IMR-90 (cell line): Measurements from ENCODE around the gene DNAJC7. TPM values are rescaled to one million over a fixed set of nuclear protein-coding genes. Genes with fewer than 3 reads are reported as not detected.

ENCODE experiments used
- ATAC-seq: fragments of 200-7000 bp; cut with Tn5 transposase; 2 replicates; pipeline ENCODE4 v1.9.1; 2020; ENCODE audit warnings: low read depth, mild to moderate bottlenecking, moderate library complexity
- BruUV-seq: library from RNA; stranded (reverse); fragments of 400-500 nt; replicated peaks from 2 replicates; lab custom pipeline; 2021; lab: Mats Ljungman, UMichigan
- CTCF ChIA-PET: fragments of 300-600 bp; formaldehyde crosslinking; extraction: SDS; loops from one replicate; lab custom pipeline; 2021; ENCODE audit warnings: antibody characterized with exemption; lab: Yijun Ruan, JAX
- POLR2A ChIA-PET: fragments of 300-600 bp; sonication (Branson Sonifier 250); formaldehyde crosslinking; loops from one replicate; lab custom pipeline; 2022; ENCODE audit warnings: antibody characterized with exemption; ENCODE audit not compliant: unreplicated experiment; lab: Charles Lee
- DNase-seq: peaks from one replicate; pipeline ENCODE4 v3.0.0; 2013
- H2AFZ ChIP-seq: replicated peaks from 2 replicates; pipeline ENCODE3; 2013; ENCODE audit warnings: low read length, mild to moderate bottlenecking; ENCODE audit not compliant: poor library complexity
- H2AK5ac ChIP-seq: 2 replicates; pipeline ENCODE4 v1.6.1; 2013; ENCODE audit warnings: low read depth, low read length, inconsistent platforms
- H2AK9ac ChIP-seq: replicated peaks from 2 replicates; pipeline ENCODE3; 2013; ENCODE audit warnings: mild to moderate bottlenecking, low read depth, low read length, moderate library complexity; ENCODE audit not compliant: poor library complexity
- H2BK120ac ChIP-seq: 2 replicates; pipeline ENCODE4 v1.6.1; 2013; ENCODE audit warnings: low read depth, low read length, inconsistent platforms
- H2BK15ac ChIP-seq: 3 replicates; pipeline ENCODE4 v1.6.1; 2013; ENCODE audit warnings: low read depth, low read length, inconsistent platforms
- H2BK20ac ChIP-seq: 2 replicates; pipeline ENCODE4 v1.6.1; 2013; ENCODE audit warnings: low read depth, mild to moderate bottlenecking, inconsistent platforms, low read length, moderate library complexity
- H2BK5ac ChIP-seq: 2 replicates; pipeline ENCODE4 v1.6.1; 2013; ENCODE audit warnings: mild to moderate bottlenecking, low read depth, low read length, inconsistent platforms; ENCODE audit not compliant: poor library complexity, severe bottlenecking
- H3K14ac ChIP-seq: replicated peaks from 2 replicates; pipeline ENCODE4 v1.6.1; 2013; ENCODE audit warnings: low read depth, low read length, inconsistent platforms
- H3K18ac ChIP-seq: 2 replicates; pipeline ENCODE4 v1.6.1; 2013; ENCODE audit warnings: low read depth, low read length, control low read depth
- H3K23ac ChIP-seq: 2 replicates; pipeline ENCODE4 v1.6.1; 2013; ENCODE audit warnings: low read depth, low read length, inconsistent platforms
- H3K27ac ChIP-seq: 2 replicates; pipeline ENCODE4 v1.5.1; 2013; ENCODE audit warnings: mild to moderate bottlenecking, control low read depth, low read length; ENCODE audit not compliant: insufficient read depth
- H3K27me3 ChIP-seq: 2 replicates; pipeline ENCODE4 v1.6.1; 2013; ENCODE audit warnings: low read length; ENCODE audit not compliant: control insufficient read depth, insufficient read depth
- H3K36me3 ChIP-seq: 2 replicates; pipeline ENCODE4 v1.6.1; 2013; ENCODE audit warnings: low read length, mixed read lengths; ENCODE audit not compliant: control insufficient read depth, insufficient read depth
- H3K4ac ChIP-seq: 2 replicates; pipeline ENCODE4 v1.6.1; 2013; ENCODE audit warnings: low read depth, low read length, inconsistent platforms
- H3K4me1 ChIP-seq: 2 replicates; pipeline ENCODE4 v1.6.1; 2013; ENCODE audit warnings: low read length, mixed read lengths; ENCODE audit not compliant: control insufficient read depth, insufficient read depth
- H3K4me2 ChIP-seq: 2 replicates; pipeline ENCODE4 v1.6.1; 2013; ENCODE audit warnings: low read depth, mild to moderate bottlenecking, control low read depth, low read length, moderate library complexity
- H3K4me3 ChIP-seq: 2 replicates; pipeline ENCODE4 v1.5.1; 2013; ENCODE audit warnings: low read depth, mild to moderate bottlenecking, control low read depth, low read length, moderate library complexity; ENCODE audit not compliant: insufficient read depth
- H3K56ac ChIP-seq: 2 replicates; pipeline ENCODE4 v1.6.1; 2013; ENCODE audit warnings: low read length, inconsistent platforms; ENCODE audit not compliant: insufficient read depth; ENCODE audit errors: extremely low read depth
- H3K79me1 ChIP-seq, 2 experiments: 2 replicates each; pipeline ENCODE4 v1.6.1; 2013; ENCODE audit warnings: low read length in 2 of 2, inconsistent platforms in 1 of 2, low read depth in 1 of 2
- H3K9ac ChIP-seq: 2 replicates; pipeline ENCODE4 v1.6.1; 2013; ENCODE audit warnings: low read depth, low read length, control low read depth
- H3K9me1 ChIP-seq: 2 replicates; pipeline ENCODE4 v1.6.1; 2013; ENCODE audit warnings: low read length, inconsistent platforms; ENCODE audit not compliant: insufficient read depth
- H3K9me3 ChIP-seq: 2 replicates; pipeline ENCODE4 v1.6.1; 2013; ENCODE audit warnings: low read length; ENCODE audit not compliant: control insufficient read depth, insufficient read depth
- H4K20me1 ChIP-seq: 2 replicates; pipeline ENCODE4 v1.6.1; 2013; ENCODE audit warnings: low read length, inconsistent platforms; ENCODE audit not compliant: insufficient read depth
- H4K5ac ChIP-seq: 2 replicates; pipeline ENCODE4 v1.6.1; 2013; ENCODE audit warnings: mild to moderate bottlenecking, low read depth, low read length, control low read depth
- H4K8ac ChIP-seq, 2 experiments: 2 replicates each; pipeline ENCODE4 v1.6.1; 2013; ENCODE audit warnings: low read depth in 2 of 2, low read length in 2 of 2, control low read depth in 1 of 2, inconsistent platforms in 1 of 2
- H4K91ac ChIP-seq: 2 replicates; pipeline ENCODE4 v1.6.1; 2013; ENCODE audit warnings: low read depth, low read length, inconsistent platforms; ENCODE audit not compliant: insufficient read depth
- CHD1 ChIP-seq: IDR thresholded peaks from 2 replicates; pipeline ENCODE4 v1.6.1; 2012; ENCODE audit warnings: low read depth, low read length, improper control_type of control experiment
- MAZ ChIP-seq: IDR thresholded peaks from 2 replicates; pipeline ENCODE4 v1.6.1; 2012; ENCODE audit warnings: low read depth, mild to moderate bottlenecking, low read length, improper control_type of control experiment, moderate library complexity, borderline replicate concordance
- MXI1 ChIP-seq: IDR thresholded peaks from 2 replicates; pipeline ENCODE4 v1.6.1; 2012; ENCODE audit warnings: low read depth, mild to moderate bottlenecking, low read length, moderate library complexity, borderline replicate concordance
- NFE2L2 ChIP-seq: fragments of 150-350 bp; IDR thresholded peaks from 2 replicates; pipeline ENCODE4 v1.6.1; 2016; ENCODE audit warnings: low read depth, mild to moderate bottlenecking, low read length
- POLR2A ChIP-seq: IDR thresholded peaks from 2 replicates; pipeline ENCODE4 v1.6.1; 2012; ENCODE audit warnings: mild to moderate bottlenecking, low read depth, low read length
- RAD21 ChIP-seq: IDR thresholded peaks from 2 replicates; pipeline ENCODE4 v1.6.1; 2012; ENCODE audit warnings: low read length, improper control_type of control experiment
- RFX5 ChIP-seq: IDR thresholded peaks from 2 replicates; pipeline ENCODE4 v1.8.0; 2012; ENCODE audit warnings: low read depth, mild to moderate bottlenecking, low read length, moderate library complexity
- SMC3 ChIP-seq: fragments of 150-350 bp; IDR thresholded peaks from 2 replicates; pipeline ENCODE4 v1.6.1; 2016; ENCODE audit warnings: low read depth, mild to moderate bottlenecking, antibody characterized with exemption, low read length, moderate library complexity
- WGBS, 2 experiments: methylation state at CpG; one replicate each; pipeline versions ENCODE4 v1.1.5 to v1.1.7; 2013; ENCODE audit warnings: missing lambda C conversion rate in 2 of 2; ENCODE audit not compliant: insufficient read length in 1 of 2; ENCODE audit errors: extremely low coverage in 2 of 2; 5-methylcytosine and 5-hydroxymethylcytosine counted together
- dilution Hi-C: fragments of 300-500 bp; cut with HindIII; formaldehyde crosslinking; loops from one replicate; pipeline ENCODE4 v1.14.3; 2018; ENCODE audit warnings: low sequenced_read_pairs; ENCODE audit not compliant: unreplicated experiment
- in situ Hi-C: fragments of 300-500 bp; cut with MboI; formaldehyde crosslinking; loops from 3 replicates; pipeline ENCODE4 v1.14.3; 2019; ENCODE audit warnings: low sequenced_read_pairs, inconsistent platforms, mixed read lengths
- intact Hi-C: fragments of 100-400 bp; cut with micrococcal nuclease; formaldehyde crosslinking; loops from 2 replicates; pipeline ENCODE4 v1.10.0; 2022
- polyA plus RNA-seq, 3 experiments: library from polyadenylated mRNA; depleted of rRNA; stranded (reverse); fragments of >200 nt; gene quantifications; 2 replicates each; pipeline ENCODE4 v1.2.3, GENCODE V29; 2012; ENCODE audit warnings: low replicate concordance in 1 of 3
- total RNA-seq: library from RNA; depleted of rRNA; stranded (reverse); fragments of >200 nt; gene quantifications from 2 replicates; pipeline ENCODE4 v1.2.3, GENCODE V29; 2012
- TF ChIP-seq, protein P1 (sequence below): conservative IDR thresholded peaks from 2 replicates; pipeline ENCODE4 v1.5.1; 2012; ENCODE audit warnings: mild to moderate bottlenecking, low read depth, low read length, improper control_type of control experiment
- TF ChIP-seq, protein P2 (sequence below): fragments of 150-350 bp; IDR thresholded peaks from 2 replicates; pipeline ENCODE4 v1.6.1; 2016; ENCODE audit warnings: low read depth, mild to moderate bottlenecking, low read length, moderate library complexity, borderline replicate concordance

The DNAJC7 gene
- total and polyA plus RNA-seq, 2 of the 4 experiments (the other 2 are of a cell fraction), result 49.3 to 71.7 TPM

GRCh38 chr17:42047343-42047742 lies 30.1 kb upstream of the DNAJC7 start:
- no peak overlapping the region for H3K56ac ChIP-seq
- no peak overlapping the region for H3K23ac ChIP-seq
- H2BK20ac ChIP-seq, result no peak overlapping the region
- H3K4me1 ChIP-seq, result 0 out of 2 replicates have a peak, but pooled peaks cover 1% of the 10 kb centered on the region
- H3K9ac ChIP-seq, result no peak overlapping the region
- POLR2A ChIA-PET, result no interaction called here
- H4K20me1 ChIP-seq, result no peaks in the 10 kb centered on the region
- H3K4me2 ChIP-seq, result no peak overlapping the region
- H3K79me1 ChIP-seq, result no peaks in the 10 kb centered on the region
- H3K14ac ChIP-seq, result no peak overlapping the region
- H4K91ac ChIP-seq, result no peak overlapping the region
- no peak for DNase-seq
- H4K5ac ChIP-seq, result no peak overlapping the region
- no peak overlapping the region for H3K4ac ChIP-seq
- no peak overlapping the region for H2AK5ac ChIP-seq
- in situ Hi-C loops, result no loop called here
- 74% methylated on average over 9 of the region's 12 CpGs; no CpG with 5 or more reads in 1 of the 2 experiments for WGBS, 2 experiments
- H2BK15ac ChIP-seq, result no peak overlapping the region
- no peak overlapping the region for H2BK5ac ChIP-seq
- no peak overlapping the region for H3K27ac ChIP-seq
- peaks cover 40% of the 10 kb centered on the region for H3K27me3 ChIP-seq
- H3K9me1 ChIP-seq, result no peaks in the 10 kb centered on the region
- no peak overlapping the region for H2BK120ac ChIP-seq
- H2AK9ac ChIP-seq, result no peak overlapping the region
- H3K18ac ChIP-seq, result no peak overlapping the region
- no TSS peak for BruUV-seq
- no peaks in the 10 kb centered on the region for H3K36me3 ChIP-seq
- H4K8ac ChIP-seq, result no peak overlapping the region
- H3K9me3 ChIP-seq, result no peaks in the 10 kb centered on the region
- H3K4me3 ChIP-seq, result no peak overlapping the region
- no peak for ATAC-seq
- dilution Hi-C loops, result no loop called here
- TF ChIP-seq POLR2A, result no peak
- no peak for TF ChIP-seq MXI1
- TF ChIP-seq, protein P1, sequence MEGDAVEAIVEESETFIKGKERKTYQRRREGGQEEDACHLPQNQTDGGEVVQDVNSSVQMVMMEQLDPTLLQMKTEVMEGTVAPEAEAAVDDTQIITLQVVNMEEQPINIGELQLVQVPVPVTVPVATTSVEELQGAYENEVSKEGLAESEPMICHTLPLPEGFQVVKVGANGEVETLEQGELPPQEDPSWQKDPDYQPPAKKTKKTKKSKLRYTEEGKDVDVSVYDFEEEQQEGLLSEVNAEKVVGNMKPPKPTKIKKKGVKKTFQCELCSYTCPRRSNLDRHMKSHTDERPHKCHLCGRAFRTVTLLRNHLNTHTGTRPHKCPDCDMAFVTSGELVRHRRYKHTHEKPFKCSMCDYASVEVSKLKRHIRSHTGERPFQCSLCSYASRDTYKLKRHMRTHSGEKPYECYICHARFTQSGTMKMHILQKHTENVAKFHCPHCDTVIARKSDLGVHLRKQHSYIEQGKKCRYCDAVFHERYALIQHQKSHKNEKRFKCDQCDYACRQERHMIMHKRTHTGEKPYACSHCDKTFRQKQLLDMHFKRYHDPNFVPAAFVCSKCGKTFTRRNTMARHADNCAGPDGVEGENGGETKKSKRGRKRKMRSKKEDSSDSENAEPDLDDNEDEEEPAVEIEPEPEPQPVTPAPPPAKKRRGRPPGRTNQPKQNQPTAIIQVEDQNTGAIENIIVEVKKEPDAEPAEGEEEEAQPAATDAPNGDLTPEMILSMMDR, result no peak
- TF ChIP-seq CHD1, result no peak
- no peak for TF ChIP-seq RFX5
- no peak for TF ChIP-seq NFE2L2
- TF ChIP-seq, protein P2, sequence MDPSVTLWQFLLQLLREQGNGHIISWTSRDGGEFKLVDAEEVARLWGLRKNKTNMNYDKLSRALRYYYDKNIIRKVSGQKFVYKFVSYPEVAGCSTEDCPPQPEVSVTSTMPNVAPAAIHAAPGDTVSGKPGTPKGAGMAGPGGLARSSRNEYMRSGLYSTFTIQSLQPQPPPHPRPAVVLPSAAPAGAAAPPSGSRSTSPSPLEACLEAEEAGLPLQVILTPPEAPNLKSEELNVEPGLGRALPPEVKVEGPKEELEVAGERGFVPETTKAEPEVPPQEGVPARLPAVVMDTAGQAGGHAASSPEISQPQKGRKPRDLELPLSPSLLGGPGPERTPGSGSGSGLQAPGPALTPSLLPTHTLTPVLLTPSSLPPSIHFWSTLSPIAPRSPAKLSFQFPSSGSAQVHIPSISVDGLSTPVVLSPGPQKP, result no peak
- TF ChIP-seq MAZ, result no peak
- no peak for TF ChIP-seq SMC3
- TF ChIP-seq RAD21, result no peak
- CTCF ChIA-PET, result no interaction called here
- H2AFZ ChIP-seq, result no peak overlapping the region
- intact Hi-C loops, result no loop called here
